Activated CD8-positive, alpha-beta T cell treated with anti-CD3 and anti-CD28 coated beads for 36 hours (primary cell): ENCODE data around the gene PNLIPRP3. TPM values are rescaled to one million over a fixed set of nuclear protein-coding genes. Genes with fewer than 3 reads are reported as not detected.

Experiments used
- ATAC-seq: fragments of 200-7000 bp; cut with Tn5 transposase; one replicate; pipeline ENCODE4 v1.10.0; 2021; ENCODE audit warnings: mild to moderate bottlenecking, moderate library complexity
- CTCF ChIA-PET: fragments of 350-600 bp; sonication (Branson Sonifier 250); formaldehyde crosslinking; loops from one replicate; lab custom pipeline; 2021; ENCODE audit warnings: antibody characterized with exemption; lab: Charles Lee
- POLR2A ChIA-PET: fragments of 350-600 bp; sonication (Branson Sonifier 250); formaldehyde crosslinking; loops from one replicate; lab custom pipeline; 2021; ENCODE audit warnings: antibody characterized with exemption; lab: Charles Lee
- DNase-seq: peaks from one replicate; pipeline ENCODE4 v3.0.0-alpha.2; 2020
- H3K27ac Mint-ChIP-seq: one replicate; pipeline ENCODE4 v1.8.0; 2021; ENCODE audit warnings: mild to moderate bottlenecking, mixed read lengths
- H3K27me3 Mint-ChIP-seq: one replicate; pipeline ENCODE4 v1.8.0; 2021; ENCODE audit warnings: mixed read lengths
- H3K36me3 Mint-ChIP-seq: one replicate; pipeline ENCODE4 v1.8.0; 2021; ENCODE audit warnings: low read depth, mixed read lengths
- H3K4me1 Mint-ChIP-seq: one replicate; pipeline ENCODE4 v1.8.0; 2021; ENCODE audit warnings: low read depth, mixed read lengths
- H3K4me3 Mint-ChIP-seq: one replicate; pipeline ENCODE4 v1.8.0; 2021; ENCODE audit warnings: mild to moderate bottlenecking, moderate library complexity, mixed read lengths
- H3K9me3 Mint-ChIP-seq: one replicate; pipeline ENCODE4 v1.8.0; 2021; ENCODE audit warnings: mixed read lengths
- CTCF ChIP-seq: fragments of 200-600 bp; IDR thresholded peaks from one replicate; pipeline ENCODE4 v1.8.0; 2022; ENCODE audit warnings: antibody characterized with exemption, mild to moderate bottlenecking
- intact Hi-C: fragments of 100-400 bp; cut with micrococcal nuclease; formaldehyde crosslinking; loops from one replicate; pipeline ENCODE4 v1.10.0; 2022
- total RNA-seq, 2 experiments: library from RNA; stranded (reverse); gene quantifications; one replicate each; pipeline ENCODE4 v1.2.3, GENCODE V29; 2021

Gene PNLIPRP3
- total RNA-seq, 2 experiments from 2014 or later, result not detected

GRCh38 chr10:116477986-116478664, 50.5 kb downstream of the PNLIPRP3 start:
- intact Hi-C loops, result no loop called here
- ATAC-seq, result no peak
- POLR2A ChIA-PET, result no interaction called here
- no peak for TF ChIP-seq CTCF
- no peak overlapping the region for H3K27ac Mint-ChIP-seq
- no peak overlapping the region for H3K4me3 Mint-ChIP-seq
- H3K9me3 Mint-ChIP-seq, result peaks cover 3% of the 10 kb centered on the region
- H3K36me3 Mint-ChIP-seq, result no peaks in the 10 kb centered on the region
- CTCF ChIA-PET, result interaction anchor here (1.1 kb wide), 1 partner anchor 13 kb away, joined by 3 read pairs; no protein-coding TSS in a partner anchor
- H3K4me1 Mint-ChIP-seq, result no peaks in the 10 kb centered on the region
- DNase-seq, result no peak
- no peaks in the 10 kb centered on the region for H3K27me3 Mint-ChIP-seq

GRCh38 chr10:116486770-116487448, 59.3 kb downstream of the PNLIPRP3 start:
- Mint-ChIP-seq H3K9me3 (no peaks in the 10 kb centered on the region), H3K27ac (no peak overlapping the region), H3K27me3 (peaks cover 5% of the 10 kb centered on the region), H3K4me3 (no peak overlapping the region), H3K36me3 (no peaks in the 10 kb centered on the region), H3K4me1 (no peaks in the 10 kb centered on the region)
- TF ChIP-seq CTCF, result no peak
- intact Hi-C loops, result no loop called here
- DNase-seq, result no peak
- CTCF ChIA-PET, result no interaction called here
- POLR2A ChIA-PET, result no interaction called here
- no peak for ATAC-seq

GRCh38 chr10:116487522-116488430, 60.1 kb downstream of the PNLIPRP3 start:
- ATAC-seq, result no peak
- Mint-ChIP-seq H3K9me3 (no peaks in the 10 kb centered on the region), H3K4me1 (no peaks in the 10 kb centered on the region), H3K27ac (no peak overlapping the region), H3K4me3 (no peak overlapping the region), H3K27me3 (peaks cover 5% of the 10 kb centered on the region), H3K36me3 (no peaks in the 10 kb centered on the region)
- intact Hi-C loops, result no loop called here
- POLR2A ChIA-PET, result no interaction called here
- TF ChIP-seq CTCF, result no peak
- CTCF ChIA-PET, result no interaction called here
- no peak for DNase-seq

- Mint-ChIP-seq H3K27me3 (peaks cover 5% of the 10 kb centered on the region), H3K9me3 (no peaks in the 10 kb centered on the region), H3K36me3 (no peaks in the 10 kb centered on the region), H3K27ac (no peak overlapping the region), H3K4me1 (no peaks in the 10 kb centered on the region), H3K4me3 (no peak overlapping the region)
- TF ChIP-seq CTCF, result no peak
- ATAC-seq, result no peak
- intact Hi-C loops, result no loop called here
- ChIA-PET POLR2A (interaction anchor here (0.6 kb wide), 1 partner anchor 317 kb away, joined by 3 read pairs; no protein-coding TSS in a partner anchor), CTCF (interaction anchor here (0.9 to 1.4 kb wide), 3 partner anchors 15 to 45 kb away, joined by 3 to 6 read pairs (median 5); no protein-coding TSS in a partner anchor)
- DNase-seq, result no peak
Measured at GRCh38 chr10:116489460-116489859, 61.8 kb downstream of the PNLIPRP3 start.
